ENCODE results near the gene SHOC2. TPM values are rescaled to one million over a fixed set of nuclear protein-coding genes. Genes with fewer than 3 reads are reported as not detected.

SHOC2 gene
- total RNA-seq, 3 donors from 2014 or later: 68.5 to 90.7 (median 72.3) TPM

GRCh38 chr10:110919971-110920881 lies 822 bp downstream of the SHOC2 start:
- Histone ChIP-seq H3K36me3 (ENCODE audit: low read depth) (peaks cover 7% of the 10 kb centered on the region), H3K9me3 (no peaks in the 10 kb centered on the region), H3K4me3 (peak overlapping the region; percentile 70), H3K4me1 (ENCODE audit: low read depth) (peaks cover 27% of the 10 kb centered on the region)
- intact Hi-C loops (cut with DNase I, micrococcal nuclease): no loop called here
- DNase-seq: peak; percentile 64 to 74 (median 68)
- no peak for TF ChIP-seq CTCF (IDR thresholded peaks at IDR 0.05)
- no peak for ATAC-seq

- ATAC-seq (peak; percentile 44), DNase-seq (no peak)
- peaks cover 22% of the 10 kb centered on the region for H3K4me1 ChIP-seq (ENCODE audit: low read depth)
- H3K9me3 ChIP-seq: no peaks in the 10 kb centered on the region
- TF ChIP-seq CTCF (IDR thresholded peaks at IDR 0.05): no peak
- peaks cover 2% of the 10 kb centered on the region for H3K36me3 ChIP-seq (ENCODE audit: low read depth)
- H3K4me3 ChIP-seq: no peak overlapping the region
- intact Hi-C loops (cut with DNase I, micrococcal nuclease): no loop called here
Measured at GRCh38 chr10:110923856-110924493, 4.6 kb downstream of the SHOC2 start.

- Histone ChIP-seq H3K4me1 (ENCODE audit: low read depth) (peaks cover 18% of the 10 kb centered on the region), H3K36me3 (ENCODE audit: low read depth) (no peaks in the 10 kb centered on the region), H3K9me3 (no peaks in the 10 kb centered on the region), H3K4me3 (no peak overlapping the region)
- no peak for DNase-seq
- intact Hi-C loops (cut with DNase I, micrococcal nuclease): no loop called here
- TF ChIP-seq CTCF (IDR thresholded peaks at IDR 0.05): no peak
- no peak for ATAC-seq
Measured at GRCh38 chr10:110927461-110927860, 8.1 kb downstream of the SHOC2 start.

GRCh38 chr10:110931769-110932381 lies 12.5 kb downstream of the SHOC2 start:
- no peak for ATAC-seq
- no peaks in the 10 kb centered on the region for H3K36me3 ChIP-seq (ENCODE audit: low read depth)
- no peak for DNase-seq
- peaks cover 7% of the 10 kb centered on the region for H3K4me1 ChIP-seq (ENCODE audit: low read depth)
- no peak overlapping the region for H3K4me3 ChIP-seq
- intact Hi-C loops (cut with DNase I, micrococcal nuclease): no loop called here
- TF ChIP-seq CTCF (IDR thresholded peaks at IDR 0.05): no peak
- no peaks in the 10 kb centered on the region for H3K9me3 ChIP-seq

- intact Hi-C loops (cut with DNase I, micrococcal nuclease): no loop called here
- Histone ChIP-seq H3K4me1 (ENCODE audit: low read depth) (peaks cover 7% of the 10 kb centered on the region), H3K9me3 (no peaks in the 10 kb centered on the region), H3K36me3 (ENCODE audit: low read depth) (no peaks in the 10 kb centered on the region), H3K4me3 (no peak overlapping the region)
- DNase-seq (no peak), ATAC-seq (no peak)
- TF ChIP-seq CTCF (IDR thresholded peaks at IDR 0.05): no peak
Measured at GRCh38 chr10:110932505-110933180, 13.2 kb downstream of the SHOC2 start.
